SK-N-SH (cell line): Measurements from ENCODE around the gene PARVG.

Source experiments
- EP300 ChIP-seq, 2 experiments: IDR thresholded peaks; 2 replicates each; pipeline versions ENCODE4 v1.4.0 to v1.6.1; 2012; ENCODE audit warnings: borderline replicate concordance in 1 of 2, low read depth in 1 of 2, low read length in 1 of 2
- EZH2phosphoT487 ChIP-seq: fragments of 200-600 bp; sonication (generic); IDR thresholded peaks from 2 replicates; pipeline ENCODE4 v1.6.1; 2017; ENCODE audit warnings: low read depth, mixed run types, mild to moderate bottlenecking, antibody characterized with exemption, moderate library complexity, borderline replicate concordance
- FOSL2 ChIP-seq: IDR thresholded peaks from 2 replicates; pipeline ENCODE4 v1.4.0; 2012; ENCODE audit warnings: low read depth, mild to moderate bottlenecking, moderate library complexity, borderline replicate concordance
- FOXM1 ChIP-seq: IDR thresholded peaks from 2 replicates; pipeline ENCODE4 v1.4.0; 2012; ENCODE audit warnings: low read depth, mild to moderate bottlenecking
- GABPA ChIP-seq: IDR thresholded peaks from 2 replicates; pipeline ENCODE4 v1.4.0; 2012; ENCODE audit warnings: low read depth, mild to moderate bottlenecking
- JUND ChIP-seq: IDR thresholded peaks from 2 replicates; pipeline ENCODE4 v1.4.0; 2012
- MXI1 ChIP-seq: IDR thresholded peaks from 2 replicates; pipeline ENCODE4 v1.6.1; 2012; ENCODE audit warnings: mild to moderate bottlenecking, low read depth, low read length, improper control_type of control experiment
- RAD21 ChIP-seq: IDR thresholded peaks from 2 replicates; pipeline ENCODE4 v1.6.1; 2012; ENCODE audit warnings: mild to moderate bottlenecking, low read length
- RXRA ChIP-seq: IDR thresholded peaks from 2 replicates; pipeline ENCODE4 v1.4.0; 2012; ENCODE audit warnings: low read depth, mild to moderate bottlenecking, borderline replicate concordance
- TF ChIP-seq, protein P1 (sequence below): IDR thresholded peaks from 2 replicates; pipeline ENCODE4 v1.4.0; 2012; ENCODE audit warnings: low read depth, borderline replicate concordance
- TF ChIP-seq, protein P2 (sequence below): fragments of 200-600 bp; sonication (generic); IDR thresholded peaks from 2 replicates; pipeline ENCODE4 v1.6.1; 2017; ENCODE audit warnings: antibody characterized with exemption, mild to moderate bottlenecking, moderate library complexity
- TF ChIP-seq, protein P3 (sequence below): IDR thresholded peaks from 2 replicates; pipeline ENCODE4 v1.4.0; 2012; ENCODE audit warnings: low read depth

DNA sequence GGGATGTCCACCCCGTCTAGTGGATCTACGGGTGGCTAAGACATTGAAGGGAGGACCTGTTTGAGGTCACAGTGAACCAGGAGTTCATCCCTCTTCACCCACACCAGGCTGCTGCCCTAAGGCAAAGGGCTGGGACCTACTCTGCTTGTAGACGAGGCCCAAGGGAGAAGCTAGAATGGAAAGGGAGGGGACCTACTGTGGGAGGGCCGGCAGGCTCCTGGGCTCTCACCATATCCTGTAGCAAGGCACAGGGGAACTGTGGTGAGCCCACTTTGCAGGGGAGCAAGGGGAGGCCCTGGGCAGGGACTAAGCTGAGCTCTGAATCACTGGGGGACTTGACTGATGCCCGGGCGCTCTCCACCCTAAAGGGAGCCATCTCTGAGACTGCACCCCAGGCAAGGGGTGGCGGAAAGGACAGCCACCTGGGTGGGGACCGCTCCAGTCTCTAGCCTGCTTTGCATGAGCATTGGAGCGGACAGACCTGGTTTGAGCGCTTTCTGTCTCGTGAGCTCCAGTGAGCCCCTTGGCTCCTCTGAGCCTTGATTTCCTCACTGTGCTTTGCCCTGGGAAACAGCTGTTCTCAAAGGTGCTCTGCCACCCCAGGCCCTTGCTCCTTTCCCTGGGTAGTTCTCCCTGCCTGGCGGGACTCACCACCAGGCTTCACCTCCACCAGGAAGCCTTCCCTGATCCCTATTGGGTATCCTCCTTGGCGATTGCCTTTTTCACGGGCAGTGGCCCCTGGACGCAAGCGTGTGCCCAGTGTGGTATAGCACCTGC, 24.2 kb downstream of the PARVG start:
- TF ChIP-seq FOXM1 (no peak), RXRA (no peak), EP300 (IDR thresholded peaks at IDR 0.05; ENCODE audit: borderline replicate concordance in 1 of 2, low read depth in 1 of 2, low read length in 1 of 2) (no peak), EZH2phosphoT487 (no peak), JUND (no peak), MXI1 (no peak), GABPA (no peak), FOSL2 (no peak), RAD21 (no peak)
- TF ChIP-seq, protein P1, sequence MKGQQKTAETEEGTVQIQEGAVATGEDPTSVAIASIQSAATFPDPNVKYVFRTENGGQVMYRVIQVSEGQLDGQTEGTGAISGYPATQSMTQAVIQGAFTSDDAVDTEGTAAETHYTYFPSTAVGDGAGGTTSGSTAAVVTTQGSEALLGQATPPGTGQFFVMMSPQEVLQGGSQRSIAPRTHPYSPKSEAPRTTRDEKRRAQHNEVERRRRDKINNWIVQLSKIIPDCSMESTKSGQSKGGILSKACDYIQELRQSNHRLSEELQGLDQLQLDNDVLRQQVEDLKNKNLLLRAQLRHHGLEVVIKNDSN, result no peak
- TF ChIP-seq, protein P2, sequence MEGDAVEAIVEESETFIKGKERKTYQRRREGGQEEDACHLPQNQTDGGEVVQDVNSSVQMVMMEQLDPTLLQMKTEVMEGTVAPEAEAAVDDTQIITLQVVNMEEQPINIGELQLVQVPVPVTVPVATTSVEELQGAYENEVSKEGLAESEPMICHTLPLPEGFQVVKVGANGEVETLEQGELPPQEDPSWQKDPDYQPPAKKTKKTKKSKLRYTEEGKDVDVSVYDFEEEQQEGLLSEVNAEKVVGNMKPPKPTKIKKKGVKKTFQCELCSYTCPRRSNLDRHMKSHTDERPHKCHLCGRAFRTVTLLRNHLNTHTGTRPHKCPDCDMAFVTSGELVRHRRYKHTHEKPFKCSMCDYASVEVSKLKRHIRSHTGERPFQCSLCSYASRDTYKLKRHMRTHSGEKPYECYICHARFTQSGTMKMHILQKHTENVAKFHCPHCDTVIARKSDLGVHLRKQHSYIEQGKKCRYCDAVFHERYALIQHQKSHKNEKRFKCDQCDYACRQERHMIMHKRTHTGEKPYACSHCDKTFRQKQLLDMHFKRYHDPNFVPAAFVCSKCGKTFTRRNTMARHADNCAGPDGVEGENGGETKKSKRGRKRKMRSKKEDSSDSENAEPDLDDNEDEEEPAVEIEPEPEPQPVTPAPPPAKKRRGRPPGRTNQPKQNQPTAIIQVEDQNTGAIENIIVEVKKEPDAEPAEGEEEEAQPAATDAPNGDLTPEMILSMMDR, result no peak
- TF ChIP-seq, protein P3, sequence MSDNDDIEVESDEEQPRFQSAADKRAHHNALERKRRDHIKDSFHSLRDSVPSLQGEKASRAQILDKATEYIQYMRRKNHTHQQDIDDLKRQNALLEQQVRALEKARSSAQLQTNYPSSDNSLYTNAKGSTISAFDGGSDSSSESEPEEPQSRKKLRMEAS, result no peak
